Duodenal mucosa (tissue), 2 donors: ENCODE data around the gene ST3GAL6.

ENCODE experiments used
- H3K27ac ChIP-seq: one replicate; pipeline ENCODE4 v1.7.0; 2013; ENCODE audit warnings: low read depth, low read length
- H3K27me3 ChIP-seq, 2 donors: one replicate each; pipeline ENCODE4 v1.7.0; 2013; ENCODE audit warnings: low read length in 2 of 2, control low read depth in 1 of 2; ENCODE audit not compliant: insufficient read depth in 2 of 2, control insufficient read depth in 1 of 2
- H3K36me3 ChIP-seq, 2 donors: one replicate each; pipeline ENCODE4 v1.7.0; 2013; ENCODE audit warnings: low read length in 2 of 2, control low read depth in 1 of 2; ENCODE audit not compliant: insufficient read depth in 2 of 2, control insufficient read depth in 1 of 2
- H3K4me1 ChIP-seq, 2 donors: one replicate each; pipeline ENCODE4 v1.7.0; 2013; ENCODE audit warnings: low read length in 2 of 2, control low read depth in 1 of 2; ENCODE audit not compliant: insufficient read depth in 2 of 2, control insufficient read depth in 1 of 2
- H3K4me3 ChIP-seq, 2 donors: one replicate each; pipeline ENCODE4 v1.7.0; 2013; ENCODE audit warnings: low read length in 2 of 2, low read depth in 1 of 2
- H3K9ac ChIP-seq, 2 donors: one replicate each; pipeline ENCODE4 v1.7.0; 2013; ENCODE audit warnings: low read length in 2 of 2, low read depth in 1 of 2
- H3K9me3 ChIP-seq, 2 donors: one replicate each; pipeline ENCODE4 v1.7.0; 2013; ENCODE audit warnings: low read length in 2 of 2, control low read depth in 1 of 2; ENCODE audit not compliant: control insufficient read depth in 1 of 2

ST3GAL6 gene

DNA sequence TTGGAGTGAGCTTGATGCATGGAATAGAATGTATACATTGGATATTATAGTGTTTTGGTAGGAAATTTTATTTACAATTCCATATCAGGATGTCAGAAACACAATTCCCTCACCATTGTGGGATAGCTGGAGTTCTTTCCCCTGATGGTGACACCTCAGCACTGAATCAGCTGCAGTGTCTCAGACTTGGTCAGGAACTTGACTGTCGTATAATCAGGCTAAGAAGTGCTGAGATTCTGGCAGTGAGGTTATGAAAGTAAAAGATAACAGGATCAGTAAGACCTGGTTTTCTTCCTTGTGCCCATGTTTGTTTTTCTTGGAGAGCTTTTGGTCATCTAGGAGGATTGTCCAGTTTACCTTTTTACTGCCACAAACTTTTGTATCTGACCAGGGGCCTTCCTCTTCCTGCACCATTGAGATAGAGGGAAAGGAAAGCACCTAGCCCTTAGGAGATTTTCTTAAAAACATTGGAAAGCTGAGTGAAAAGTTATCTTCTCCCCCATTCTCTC lies 27.3 kb upstream of the ST3GAL6 start:
- Histone ChIP-seq H3K27me3 (peaks cover 22 to 28% of the 10 kb centered on the region in 2 donors), H3K4me3 (no peak overlapping the region), H3K4me1 (peaks cover 4 to 15% of the 10 kb centered on the region in 2 donors), H3K9me3 (no peaks in the 10 kb centered on the region), H3K27ac (no peak overlapping the region), H3K9ac (no peak overlapping the region), H3K36me3 (no peaks in the 10 kb centered on the region)

GRCh38 chr3:98737301-98737700 lies 25.8 kb upstream of the ST3GAL6 start:
- H3K27ac ChIP-seq: no peak overlapping the region
- no peak overlapping the region for H3K9ac ChIP-seq
- H3K36me3 ChIP-seq: no peaks in the 10 kb centered on the region
- H3K4me3 ChIP-seq: no peak overlapping the region
- peaks cover 0 to 9% of the 10 kb centered on the region in 2 donors for H3K4me1 ChIP-seq
- H3K9me3 ChIP-seq: no peaks in the 10 kb centered on the region
- H3K27me3 ChIP-seq: peaks cover 22 to 28% of the 10 kb centered on the region in 2 donors

DNA sequence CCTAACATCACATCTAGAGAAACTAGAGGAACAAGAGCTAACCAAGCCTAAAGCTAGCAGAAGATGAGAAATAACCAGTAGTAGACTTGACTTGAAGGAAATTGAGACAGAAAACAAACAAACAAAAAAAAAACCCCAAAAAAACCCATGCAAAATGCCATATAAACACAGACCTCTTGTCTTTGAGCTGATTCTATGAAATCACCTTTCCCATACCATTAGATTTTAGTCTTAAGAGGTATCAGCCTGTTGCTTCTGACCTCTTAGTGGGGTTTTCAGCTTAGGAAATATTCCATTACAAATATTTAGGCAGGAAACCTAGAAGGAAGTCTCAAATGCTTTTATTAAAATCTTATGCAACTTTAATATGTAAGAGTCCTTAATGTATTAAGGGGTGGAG lies 23.9 kb upstream of the ST3GAL6 start:
- H3K9me3 ChIP-seq: no peaks in the 10 kb centered on the region
- H3K27me3 ChIP-seq: peaks cover 10 to 16% of the 10 kb centered on the region in 2 donors
- H3K9ac ChIP-seq: no peak overlapping the region
- no peaks in the 10 kb centered on the region for H3K36me3 ChIP-seq
- H3K4me3 ChIP-seq: no peak overlapping the region
- no peak overlapping the region for H3K27ac ChIP-seq
- H3K4me1 ChIP-seq: no peaks in the 10 kb centered on the region

DNA sequence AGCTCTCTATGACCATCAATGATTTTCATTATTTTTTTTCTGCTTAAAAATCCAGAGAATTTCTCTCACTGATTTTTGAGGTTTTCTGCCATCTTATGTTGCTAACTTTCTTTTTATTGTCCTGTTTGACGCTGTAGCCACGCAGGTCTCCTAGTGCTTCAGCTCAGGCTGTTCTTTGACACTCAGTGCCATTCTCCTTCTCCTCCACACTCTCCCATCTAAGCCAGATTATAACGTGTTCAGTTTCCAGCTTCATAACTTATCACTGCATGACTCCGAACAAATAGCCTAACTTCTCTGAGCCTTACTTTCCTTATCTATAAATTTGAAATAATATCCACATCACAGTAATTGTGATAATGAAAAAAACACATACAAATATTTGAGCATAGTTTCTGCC lies 22.8 kb upstream of the ST3GAL6 start:
- no peak overlapping the region for H3K4me3 ChIP-seq
- H3K9ac ChIP-seq: no peak overlapping the region
- H3K36me3 ChIP-seq: no peaks in the 10 kb centered on the region
- no peak overlapping the region for H3K27ac ChIP-seq
- H3K27me3 ChIP-seq: peaks cover 4 to 10% of the 10 kb centered on the region in 2 donors
- H3K9me3 ChIP-seq: no peaks in the 10 kb centered on the region
- no peaks in the 10 kb centered on the region for H3K4me1 ChIP-seq

GRCh38 chr3:98741121-98741716 lies 21.9 kb upstream of the ST3GAL6 start:
- Histone ChIP-seq H3K27ac (no peak overlapping the region), H3K9me3 (no peaks in the 10 kb centered on the region), H3K9ac (no peak overlapping the region), H3K4me3 (no peak overlapping the region), H3K36me3 (no peaks in the 10 kb centered on the region), H3K27me3 (peaks cover 3 to 5% of the 10 kb centered on the region in 2 donors), H3K4me1 (no peaks in the 10 kb centered on the region)

DNA sequence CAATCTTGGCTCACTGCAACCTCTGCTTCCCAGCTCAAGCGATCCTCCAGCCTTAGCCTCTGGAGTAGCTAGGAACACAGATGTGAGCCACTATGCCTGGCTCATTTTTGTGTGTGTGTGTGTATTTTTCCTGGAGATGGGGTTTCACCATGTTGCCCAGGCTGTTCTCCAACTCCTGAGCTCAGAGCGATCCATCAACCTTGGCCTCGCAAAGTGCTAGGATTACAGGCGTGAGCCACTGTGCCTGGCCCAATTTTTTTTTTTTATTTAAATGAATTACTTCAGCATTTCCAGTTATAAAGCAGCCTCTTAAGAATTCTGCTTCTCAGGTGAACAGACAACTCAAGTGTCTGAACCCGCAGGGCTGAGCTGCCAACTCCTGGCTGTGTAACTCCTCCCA lies 20.1 kb upstream of the ST3GAL6 start:
- Histone ChIP-seq H3K4me3 (no peak overlapping the region), H3K9me3 (no peaks in the 10 kb centered on the region), H3K36me3 (no peaks in the 10 kb centered on the region), H3K9ac (no peak overlapping the region), H3K27me3 (no peaks in the 10 kb centered on the region), H3K4me1 (no peaks in the 10 kb centered on the region), H3K27ac (no peak overlapping the region)

DNA sequence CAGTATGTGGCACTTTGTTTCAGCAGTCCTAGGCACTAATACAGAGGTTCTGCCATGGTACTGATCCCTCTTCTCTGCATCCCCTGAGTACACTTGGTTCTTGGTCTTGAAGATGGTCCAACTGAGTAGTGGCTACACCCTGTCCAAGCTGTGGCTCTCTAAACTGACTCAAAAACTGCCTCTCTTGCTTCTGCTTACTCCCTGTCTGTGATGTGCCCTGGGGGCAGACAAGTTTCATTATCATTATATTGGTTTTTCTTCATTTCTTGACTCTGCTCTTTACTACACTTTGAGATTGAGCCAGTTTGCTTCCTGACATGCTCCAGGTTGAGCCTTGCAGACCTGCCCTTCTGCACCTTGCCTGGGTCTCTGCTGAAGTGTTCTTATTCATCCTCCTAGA lies 18.9 kb upstream of the ST3GAL6 start:
- H3K27ac ChIP-seq: no peak overlapping the region
- no peaks in the 10 kb centered on the region for H3K9me3 ChIP-seq
- no peaks in the 10 kb centered on the region for H3K36me3 ChIP-seq
- H3K4me3 ChIP-seq: no peak overlapping the region
- no peaks in the 10 kb centered on the region for H3K4me1 ChIP-seq
- no peak overlapping the region for H3K9ac ChIP-seq
- no peaks in the 10 kb centered on the region for H3K27me3 ChIP-seq

GRCh38 chr3:98745718-98746117 lies 17.4 kb upstream of the ST3GAL6 start:
- Histone ChIP-seq H3K4me3 (no peak overlapping the region), H3K9ac (no peak overlapping the region), H3K27me3 (no peaks in the 10 kb centered on the region), H3K36me3 (no peaks in the 10 kb centered on the region), H3K9me3 (no peaks in the 10 kb centered on the region), H3K4me1 (no peaks in the 10 kb centered on the region), H3K27ac (no peak overlapping the region)

GRCh38 chr3:98746122-98746521 lies 17.0 kb upstream of the ST3GAL6 start:
- no peak overlapping the region for H3K4me3 ChIP-seq
- no peaks in the 10 kb centered on the region for H3K27me3 ChIP-seq
- no peaks in the 10 kb centered on the region for H3K4me1 ChIP-seq
- no peak overlapping the region for H3K9ac ChIP-seq
- H3K9me3 ChIP-seq: no peaks in the 10 kb centered on the region
- no peak overlapping the region for H3K27ac ChIP-seq
- H3K36me3 ChIP-seq: no peaks in the 10 kb centered on the region

DNA sequence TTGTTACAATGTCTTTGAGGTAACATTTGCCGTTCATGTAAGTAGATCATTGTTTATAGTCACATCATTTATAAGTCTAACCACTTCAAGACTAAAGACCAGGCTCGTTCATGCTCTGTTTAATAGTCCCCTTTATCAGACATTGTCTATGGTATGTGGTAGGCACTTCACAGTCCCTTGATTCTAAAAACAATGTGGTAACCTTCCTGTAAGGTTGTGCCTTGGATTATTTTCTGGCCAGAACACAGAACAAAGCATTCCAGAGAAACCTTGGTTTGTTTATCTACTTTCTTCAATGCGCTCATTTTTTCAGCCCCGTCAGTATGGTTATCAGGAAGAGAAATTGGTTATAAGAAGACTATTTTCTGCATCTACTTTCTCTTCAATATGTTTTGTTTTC lies 16.3 kb upstream of the ST3GAL6 start:
- Histone ChIP-seq H3K27me3 (no peaks in the 10 kb centered on the region), H3K4me1 (no peaks in the 10 kb centered on the region), H3K27ac (no peak overlapping the region), H3K9ac (no peak overlapping the region), H3K4me3 (no peak overlapping the region), H3K9me3 (no peaks in the 10 kb centered on the region), H3K36me3 (no peaks in the 10 kb centered on the region)
